ENCODE data around the gene UVSSA.

Gene UVSSA

DNA sequence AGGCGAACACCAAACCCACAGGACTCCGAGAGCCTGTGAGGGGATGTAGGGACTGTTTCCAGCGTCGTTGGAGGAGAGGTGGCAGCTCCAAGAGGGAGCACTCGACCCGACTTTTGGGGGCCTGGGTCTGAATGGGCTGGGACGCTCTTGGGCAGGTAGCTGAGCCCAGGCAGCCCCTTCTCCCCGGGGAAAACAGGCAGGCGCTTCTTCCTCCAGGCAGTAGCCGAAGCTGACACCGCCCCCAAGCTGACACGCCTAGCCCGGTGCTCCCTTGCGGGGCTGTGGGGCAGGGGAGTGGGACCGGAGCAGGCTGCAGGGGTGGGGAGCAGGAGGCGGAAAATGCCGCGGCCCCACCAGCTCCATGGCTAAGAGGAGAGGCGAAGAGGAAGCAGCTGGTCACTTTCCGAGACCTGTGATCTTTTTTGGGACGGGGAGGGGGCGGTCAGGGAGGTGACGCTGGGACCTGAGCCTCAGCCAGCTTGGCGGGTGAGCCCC is 55.1 kb downstream of the UVSSA start:
- 14 to 20% methylated on average over 19 of the region's 24 CpGs for WGBS, 2 experiments (ENCODE audit: insufficient coverage in 2 of 2)
- Histone ChIP-seq H3K36me3 (ENCODE audit: control insufficient read depth, insufficient read depth, low read length) (no peaks in the 10 kb centered on the region), H3K9me3 (ENCODE audit: control insufficient read depth, low read length) (no peaks in the 10 kb centered on the region), H3K4me1 (ENCODE audit: control insufficient read depth, insufficient read depth, low read length, poor library complexity, severe bottlenecking) (peaks cover 2% of the 10 kb centered on the region), H3K4me3 (ENCODE audit: extremely low read depth, insufficient read depth, low read length, poor library complexity, severe bottlenecking) (no peak overlapping the region), H3K27ac (ENCODE audit: low read depth, low read length, severe bottlenecking) (no peak overlapping the region)

DNA sequence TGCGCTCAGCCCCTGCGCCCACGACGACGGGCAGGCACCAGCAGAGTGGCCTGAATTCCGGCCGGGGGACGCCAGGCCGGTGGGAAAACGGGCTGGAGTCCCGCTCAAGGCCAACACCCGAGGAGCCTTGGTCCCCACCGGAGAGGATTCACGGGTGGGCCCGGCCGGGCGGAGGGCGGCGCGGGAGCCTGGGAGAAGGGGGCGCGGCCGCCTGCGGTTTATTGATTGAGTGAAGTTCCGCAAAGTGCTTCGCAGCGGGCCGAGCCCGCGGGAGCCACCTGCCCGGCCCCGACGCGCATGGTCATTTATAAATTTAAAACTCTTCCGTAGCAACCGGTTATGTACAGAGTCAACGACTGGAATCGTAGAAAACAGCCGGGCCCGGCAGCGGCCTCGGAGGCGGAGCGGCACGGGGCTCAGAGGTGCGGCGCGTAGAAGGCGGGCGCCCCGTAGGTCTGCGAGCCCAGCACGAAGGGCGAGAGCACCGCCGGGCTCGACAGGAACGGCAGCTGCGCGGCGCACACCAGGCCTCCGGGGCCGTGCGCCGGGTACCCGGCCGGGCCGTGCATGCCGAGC is 55.6 kb downstream of the UVSSA start:
- no peak overlapping the region for H3K4me3 ChIP-seq (ENCODE audit: extremely low read depth, insufficient read depth, low read length, poor library complexity, severe bottlenecking)
- no peaks in the 10 kb centered on the region for H3K36me3 ChIP-seq (ENCODE audit: control insufficient read depth, insufficient read depth, low read length)
- WGBS, 2 experiments (ENCODE audit: insufficient coverage in 2 of 2), result 5 to 8% methylated on average over 43 to 68 of the region's 69 CpGs
- no peaks in the 10 kb centered on the region for H3K9me3 ChIP-seq (ENCODE audit: control insufficient read depth, low read length)
- peaks cover 2% of the 10 kb centered on the region for H3K4me1 ChIP-seq (ENCODE audit: control insufficient read depth, insufficient read depth, low read length, poor library complexity, severe bottlenecking)
- H3K27ac ChIP-seq (ENCODE audit: low read depth, low read length, severe bottlenecking), result no peak overlapping the region

DNA sequence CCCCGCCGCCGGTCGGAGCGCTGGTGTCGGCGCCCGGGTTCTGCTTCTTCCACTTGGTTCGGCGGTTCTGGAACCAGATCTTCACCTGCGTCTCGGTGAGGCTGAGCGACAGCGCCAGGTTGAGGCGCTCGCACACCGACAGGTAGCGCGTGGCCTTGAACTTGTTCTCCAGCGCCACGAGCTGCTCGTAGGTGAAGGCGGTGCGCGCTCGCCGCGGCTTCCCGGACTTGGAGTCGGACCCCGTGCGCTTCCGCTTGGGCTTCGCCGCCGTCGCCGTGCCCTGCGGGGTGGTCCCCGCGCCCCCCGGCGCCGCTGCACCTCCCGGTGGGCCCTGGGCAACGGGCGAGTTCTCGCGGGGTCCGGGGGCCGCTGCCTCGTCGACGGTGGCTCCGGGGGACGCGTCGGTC is 56.2 kb downstream of the UVSSA start:
- WGBS, 2 experiments (ENCODE audit: insufficient coverage in 2 of 2), result 4 to 5% methylated on average over 42 to 49 of the region's 58 CpGs
- H3K4me3 ChIP-seq (ENCODE audit: extremely low read depth, insufficient read depth, low read length, poor library complexity, severe bottlenecking), result no peak overlapping the region
- no peaks in the 10 kb centered on the region for H3K9me3 ChIP-seq (ENCODE audit: control insufficient read depth, low read length)
- peaks cover 2% of the 10 kb centered on the region for H3K4me1 ChIP-seq (ENCODE audit: control insufficient read depth, insufficient read depth, low read length, poor library complexity, severe bottlenecking)
- H3K27ac ChIP-seq (ENCODE audit: low read depth, low read length, severe bottlenecking), result no peak overlapping the region
- H3K36me3 ChIP-seq (ENCODE audit: control insufficient read depth, insufficient read depth, low read length), result no peaks in the 10 kb centered on the region

DNA sequence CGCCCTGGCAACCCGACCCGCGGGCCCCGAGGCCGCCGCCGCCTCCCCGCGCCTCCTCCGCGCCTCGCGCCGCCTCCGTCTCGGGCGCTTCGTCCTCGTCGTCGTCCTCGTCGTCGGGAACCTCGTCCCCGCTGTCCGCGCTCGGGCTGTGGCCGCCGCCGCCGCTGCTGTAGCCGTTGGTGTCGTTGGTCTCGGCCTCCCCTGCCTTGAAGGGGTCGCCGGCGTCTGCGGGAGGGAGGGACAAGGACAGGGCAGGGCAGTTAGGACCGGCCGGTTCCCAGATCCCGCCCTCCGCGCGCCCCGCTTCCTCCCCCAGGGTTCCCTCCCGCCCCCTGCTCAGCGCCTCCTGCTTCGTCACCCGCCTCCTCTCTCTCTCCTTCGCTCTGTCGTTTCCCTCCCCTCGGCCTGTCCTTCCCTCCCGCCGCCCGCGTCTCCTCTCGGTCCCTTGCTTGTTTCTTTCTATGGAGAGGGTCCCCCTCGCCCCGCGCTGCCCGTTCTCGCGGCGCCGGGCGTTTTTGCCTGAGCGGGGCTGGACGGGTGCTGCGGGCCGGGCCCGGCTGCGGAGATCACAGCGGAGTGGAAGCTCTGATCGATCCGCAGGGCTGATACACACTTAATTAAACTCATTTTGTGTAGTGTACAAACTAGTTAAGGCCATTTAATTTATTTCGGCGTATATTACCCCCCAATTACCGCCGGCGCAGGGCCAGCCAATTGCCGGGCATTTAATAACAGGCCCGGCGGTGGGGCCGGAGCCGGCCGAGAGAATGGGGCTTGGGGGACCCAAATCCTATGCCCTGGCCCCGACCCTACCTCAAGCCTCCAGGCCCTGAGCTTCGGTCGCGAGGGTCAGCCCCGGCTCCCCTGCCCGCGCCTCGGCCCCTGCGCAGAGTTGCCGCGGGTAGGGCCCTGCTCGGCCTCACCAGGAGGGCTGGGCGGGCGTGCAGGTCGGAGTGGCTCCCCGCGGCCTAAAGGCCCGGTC is 56.9 kb downstream of the UVSSA start:
- 6% methylated on average over 73 to 75 of the region's 107 CpGs for WGBS, 2 experiments (ENCODE audit: insufficient coverage in 2 of 2)
- Histone ChIP-seq H3K9me3 (ENCODE audit: control insufficient read depth, low read length) (no peaks in the 10 kb centered on the region), H3K36me3 (ENCODE audit: control insufficient read depth, insufficient read depth, low read length) (no peaks in the 10 kb centered on the region), H3K27ac (ENCODE audit: low read depth, low read length, severe bottlenecking) (no peak overlapping the region), H3K4me3 (ENCODE audit: extremely low read depth, insufficient read depth, low read length, poor library complexity, severe bottlenecking) (no peak overlapping the region), H3K4me1 (ENCODE audit: control insufficient read depth, insufficient read depth, low read length, poor library complexity, severe bottlenecking) (peaks cover 2% of the 10 kb centered on the region)

DNA sequence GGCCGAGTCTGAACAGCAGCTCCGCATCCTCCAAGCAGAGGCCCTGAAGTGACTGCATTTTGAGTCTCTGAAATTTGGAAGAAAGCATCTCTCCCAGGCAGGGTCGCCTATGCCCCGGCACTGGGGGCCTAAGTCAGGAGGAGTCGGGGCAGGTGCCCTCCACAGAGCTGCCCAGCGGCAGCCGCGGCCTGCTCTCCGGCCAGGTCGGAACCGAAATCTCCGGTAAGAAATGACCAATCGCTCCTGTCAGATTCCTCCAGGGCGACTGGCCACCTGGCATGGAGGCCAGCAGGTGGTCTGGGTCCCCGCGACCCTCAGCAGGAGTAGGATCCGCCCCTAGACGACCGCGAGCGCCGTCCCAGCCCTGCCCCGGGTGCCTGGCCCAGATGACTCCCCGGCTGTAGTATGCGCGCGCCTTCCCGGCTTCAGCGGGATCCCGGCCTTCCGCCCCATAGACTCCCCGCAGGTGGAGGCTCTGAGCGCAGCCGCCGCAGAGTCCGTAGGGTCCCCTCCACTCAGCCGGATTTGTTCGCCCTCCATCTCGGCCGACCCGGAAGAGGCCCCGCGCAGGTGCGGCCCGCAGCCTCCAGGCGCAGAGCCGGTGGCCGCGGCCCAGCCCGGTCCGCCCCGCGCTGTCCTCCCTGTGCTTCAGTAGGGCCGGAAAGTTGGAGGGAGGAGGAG is 57.7 kb downstream of the UVSSA start:
- no peak overlapping the region for H3K4me3 ChIP-seq (ENCODE audit: extremely low read depth, insufficient read depth, low read length, poor library complexity, severe bottlenecking)
- peaks cover 2% of the 10 kb centered on the region for H3K4me1 ChIP-seq (ENCODE audit: control insufficient read depth, insufficient read depth, low read length, poor library complexity, severe bottlenecking)
- H3K36me3 ChIP-seq (ENCODE audit: control insufficient read depth, insufficient read depth, low read length), result no peaks in the 10 kb centered on the region
- 8% methylated on average over 47 to 54 of the region's 54 CpGs for WGBS, 2 experiments (ENCODE audit: insufficient coverage in 2 of 2)
- no peaks in the 10 kb centered on the region for H3K9me3 ChIP-seq (ENCODE audit: control insufficient read depth, low read length)
- H3K27ac ChIP-seq (ENCODE audit: low read depth, low read length, severe bottlenecking), result no peak overlapping the region

DNA sequence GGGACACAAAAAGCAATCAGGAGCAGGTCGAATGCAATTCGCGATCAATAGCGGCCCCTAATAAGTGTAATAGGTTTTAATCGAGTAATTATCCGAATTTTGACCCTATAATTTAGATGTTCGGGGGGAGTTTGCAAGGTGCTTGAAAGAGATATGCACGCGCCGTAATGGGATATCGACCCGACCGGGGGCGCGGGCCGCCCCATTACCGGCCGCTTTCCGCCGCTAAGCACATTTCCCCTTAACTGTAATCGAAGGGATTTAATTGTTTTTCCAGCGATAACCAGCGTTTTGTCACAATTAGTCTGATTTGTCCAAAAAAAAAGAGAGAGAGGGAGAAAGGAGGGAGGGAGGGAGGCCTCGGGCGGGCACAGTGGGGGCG is 58.2 kb downstream of the UVSSA start:
- Histone ChIP-seq H3K9me3 (ENCODE audit: control insufficient read depth, low read length) (no peaks in the 10 kb centered on the region), H3K4me1 (ENCODE audit: control insufficient read depth, insufficient read depth, low read length, poor library complexity, severe bottlenecking) (peaks cover 2% of the 10 kb centered on the region), H3K36me3 (ENCODE audit: control insufficient read depth, insufficient read depth, low read length) (no peaks in the 10 kb centered on the region), H3K27ac (ENCODE audit: low read depth, low read length, severe bottlenecking) (no peak overlapping the region), H3K4me3 (ENCODE audit: extremely low read depth, insufficient read depth, low read length, poor library complexity, severe bottlenecking) (no peak overlapping the region)
- 15 to 21% methylated on average over 14 to 22 of the region's 26 CpGs for WGBS, 2 experiments (ENCODE audit: insufficient coverage in 2 of 2)

DNA sequence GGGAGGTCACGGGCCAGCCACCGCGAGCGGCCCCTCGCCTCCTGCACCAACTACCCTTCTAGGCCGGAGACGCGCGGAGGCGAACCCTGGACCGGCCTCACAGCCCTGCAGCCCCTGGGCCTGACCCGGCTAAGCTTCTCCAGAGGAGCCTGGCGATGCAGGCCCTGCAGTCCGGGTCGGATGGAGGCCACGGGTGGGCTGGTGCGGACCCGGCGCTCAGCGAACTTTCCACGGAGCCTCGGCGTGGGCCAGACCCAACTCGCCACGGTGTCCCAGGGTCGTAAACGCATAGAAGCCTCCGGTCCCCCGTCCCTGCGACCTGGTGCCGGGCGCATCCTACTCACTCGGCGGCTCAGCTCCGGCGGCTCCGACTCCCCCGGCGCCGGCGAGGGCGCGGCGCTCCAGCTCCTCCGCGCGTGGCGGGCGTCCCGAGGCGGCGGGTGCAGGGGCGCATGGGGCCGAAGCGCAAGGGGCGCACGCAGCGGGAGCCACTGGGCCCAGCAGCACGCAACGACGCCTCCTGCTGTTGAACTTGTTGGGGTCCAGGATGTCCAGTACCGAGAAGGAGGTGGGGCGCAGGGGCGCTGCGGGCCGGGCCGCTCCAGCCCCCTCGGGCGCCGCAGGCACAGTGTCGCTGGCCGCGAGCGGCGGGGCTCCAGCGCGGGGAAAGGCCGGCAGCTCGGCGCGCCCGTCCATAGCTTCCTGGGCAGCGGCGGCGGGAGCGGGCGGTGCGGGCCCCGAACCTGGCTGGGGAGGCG is 58.8 kb downstream of the UVSSA start:
- 8 to 10% methylated on average over 71 to 90 of the region's 90 CpGs for WGBS, 2 experiments (ENCODE audit: insufficient coverage in 2 of 2)
- no peak overlapping the region for H3K4me3 ChIP-seq (ENCODE audit: extremely low read depth, insufficient read depth, low read length, poor library complexity, severe bottlenecking)
- no peaks in the 10 kb centered on the region for H3K9me3 ChIP-seq (ENCODE audit: control insufficient read depth, low read length)
- no peaks in the 10 kb centered on the region for H3K36me3 ChIP-seq (ENCODE audit: control insufficient read depth, insufficient read depth, low read length)
- peaks cover 2% of the 10 kb centered on the region for H3K4me1 ChIP-seq (ENCODE audit: control insufficient read depth, insufficient read depth, low read length, poor library complexity, severe bottlenecking)
- no peak overlapping the region for H3K27ac ChIP-seq (ENCODE audit: low read depth, low read length, severe bottlenecking)

DNA sequence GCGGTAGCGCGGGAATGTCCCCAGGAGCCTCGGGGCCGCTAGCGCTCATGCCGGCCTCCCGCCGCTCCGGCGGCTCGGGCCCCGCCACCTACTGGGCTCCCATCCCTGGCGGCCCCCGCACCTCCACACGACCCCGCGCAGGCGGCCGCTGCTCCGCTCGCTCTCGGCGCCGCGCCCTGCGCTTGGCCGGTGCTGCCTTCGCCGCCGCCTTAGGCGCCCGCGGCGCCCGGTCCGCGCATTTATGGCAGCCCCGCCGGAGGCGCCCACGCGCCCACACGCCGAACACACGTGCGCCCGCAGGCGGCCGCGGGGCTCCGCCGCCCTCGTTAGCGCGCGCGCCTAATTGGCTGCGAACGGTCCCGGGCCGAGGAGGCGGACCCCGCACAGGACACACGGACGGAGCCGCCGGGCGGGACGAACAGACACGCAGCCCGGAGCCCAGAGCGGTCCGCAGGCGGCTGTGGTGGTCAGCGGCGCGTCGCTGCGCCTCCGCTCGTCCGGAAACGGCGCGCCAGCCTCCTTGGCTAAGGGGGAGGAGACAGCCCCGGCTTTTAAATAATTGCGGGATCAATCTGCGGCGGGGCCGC is 59.5 kb downstream of the UVSSA start, which contains the start of gene NKX1-1:
Gene NKX1-1, minus strand, starts transcription at position 49 of the 587 bp plus-strand sequence. Its CDS starts 0 bp downstream, at position 49.
- H3K36me3 ChIP-seq (ENCODE audit: control insufficient read depth, insufficient read depth, low read length), result no peaks in the 10 kb centered on the region
- H3K9me3 ChIP-seq (ENCODE audit: control insufficient read depth, low read length), result no peaks in the 10 kb centered on the region
- no peak within 1 kb of the TSS for H3K27ac ChIP-seq (ENCODE audit: low read depth, low read length, severe bottlenecking)
- peaks cover 2% of the 10 kb centered on the region for H3K4me1 ChIP-seq (ENCODE audit: control insufficient read depth, insufficient read depth, low read length, poor library complexity, severe bottlenecking)
- H3K4me3 ChIP-seq (ENCODE audit: extremely low read depth, insufficient read depth, low read length, poor library complexity, severe bottlenecking), result no peak within 1 kb of the TSS
- 4 to 6% methylated on average over 51 to 61 of the region's 91 CpGs for WGBS, 2 experiments (ENCODE audit: insufficient coverage in 2 of 2)

DNA sequence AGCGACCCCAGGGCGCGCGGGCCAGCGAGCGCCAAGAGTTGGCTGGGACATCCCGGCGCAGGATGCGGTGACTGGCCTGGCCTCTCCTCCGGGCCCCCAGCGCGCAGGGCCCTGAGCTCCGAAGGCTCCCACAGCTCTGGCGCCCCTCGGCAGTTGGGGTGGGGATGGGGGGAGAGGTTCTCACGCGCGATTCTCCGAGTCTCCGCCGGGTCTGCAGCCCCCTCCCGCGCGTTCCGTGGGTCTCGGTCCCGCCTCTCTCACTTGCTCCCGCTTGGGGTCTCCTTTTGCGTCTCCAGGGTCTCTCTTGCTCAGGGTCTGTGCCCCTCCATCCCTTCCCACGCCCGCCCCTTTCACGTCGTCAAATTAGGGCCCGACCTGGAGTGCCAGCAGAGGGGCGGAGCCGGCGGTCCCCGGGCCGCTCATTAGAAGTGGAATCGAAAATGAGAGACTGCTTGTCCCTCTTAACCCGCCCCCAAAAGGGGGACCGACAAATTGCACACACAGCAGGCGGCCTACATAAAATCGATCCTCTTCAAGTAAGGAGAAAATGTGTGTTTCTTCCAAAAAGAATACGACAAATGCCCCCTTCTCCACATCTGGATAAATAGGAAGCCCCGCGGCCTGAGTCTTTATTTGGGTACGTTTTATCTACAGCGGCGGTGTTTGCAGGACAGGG is 60.1 kb downstream of the UVSSA start:
- Histone ChIP-seq H3K4me1 (ENCODE audit: control insufficient read depth, insufficient read depth, low read length, poor library complexity, severe bottlenecking) (peaks cover 2% of the 10 kb centered on the region), H3K9me3 (ENCODE audit: control insufficient read depth, low read length) (no peaks in the 10 kb centered on the region), H3K36me3 (ENCODE audit: control insufficient read depth, insufficient read depth, low read length) (no peaks in the 10 kb centered on the region), H3K27ac (ENCODE audit: low read depth, low read length, severe bottlenecking) (no peak overlapping the region), H3K4me3 (ENCODE audit: extremely low read depth, insufficient read depth, low read length, poor library complexity, severe bottlenecking) (no peak overlapping the region)
- 9 to 14% methylated on average over 27 to 35 of the region's 50 CpGs for WGBS, 2 experiments (ENCODE audit: insufficient coverage in 2 of 2)

All from mesodermal cell (in vitro differentiated cells).